GM12892 (cell line): ENCODE measurements around the gene INPP5A.

ENCODE experiments used
- POLR2AphosphoS5 ChIP-seq: IDR thresholded peaks from 2 replicates; pipeline ENCODE4 v1.6.1; 2011; ENCODE audit warnings: low read depth, low read length, control low read depth
- TAF1 ChIP-seq: IDR thresholded peaks from 2 replicates; pipeline ENCODE4 v1.6.1; 2011; ENCODE audit warnings: low read depth, mild to moderate bottlenecking, control low read depth, low read length, borderline replicate concordance

DNA sequence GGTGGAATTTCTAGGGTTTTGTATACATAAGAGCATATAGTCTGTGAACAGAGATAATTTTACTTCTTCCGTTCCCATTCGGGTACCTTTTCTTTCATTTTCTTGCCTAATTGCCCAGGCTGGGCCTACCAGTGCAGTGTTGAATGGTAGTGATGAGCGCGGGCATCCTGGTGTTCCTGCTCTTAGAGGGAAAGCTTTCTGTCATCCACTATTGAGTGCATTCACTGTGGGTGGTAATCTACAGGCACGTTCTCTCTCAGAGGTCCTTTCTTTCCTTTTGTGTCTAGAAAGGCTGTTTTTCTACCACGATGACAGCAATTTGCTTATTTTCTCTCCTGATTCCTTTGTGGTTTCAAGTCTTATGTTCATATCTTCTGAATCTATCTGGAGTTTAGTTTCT, 65.0 kb downstream of the INPP5A start:
- no peak for TF ChIP-seq POLR2AphosphoS5
- TF ChIP-seq TAF1, result no peak
